Mucosa of gallbladder (tissue), 1 donor: ENCODE data around the gene SYNM. TPM values are rescaled to one million over a fixed set of nuclear protein-coding genes. Genes with fewer than 3 reads are reported as not detected.

ENCODE experiments used
- DNase-seq: peaks from one replicate; pipeline ENCODE4 v3.0.0-alpha.2; 2020; ENCODE audit warnings: low spot score
- total RNA-seq: library from RNA; stranded (reverse); gene quantifications from one replicate; pipeline ENCODE4 v1.2.1, GENCODE V29; 2021
- donor health status: DM: no; HTN: no; CAD: no.

The SYNM gene
- total RNA-seq, 1 donor from 2014 or later = 167 TPM

- DNase-seq = no peak
Measured at GRCh38 chr15:99167201-99167600, 62.3 kb downstream of the SYNM start.

- DNase-seq = no peak
Measured at GRCh38 chr15:99167640-99168039, 62.8 kb downstream of the SYNM start.

- no peak for DNase-seq
Measured at GRCh38 chr15:99168601-99169580, 64.0 kb downstream of the SYNM start.

- DNase-seq = peak; percentile 56
Measured at GRCh38 chr15:99169769-99170311, 65.0 kb downstream of the SYNM start.

- DNase-seq = no peak
Measured at GRCh38 chr15:99170476-99171065, 65.7 kb downstream of the SYNM start.

GRCh38 chr15:99172171-99172570, 67.3 kb downstream of the SYNM start:
- no peak for DNase-seq

- DNase-seq = no peak
Measured at GRCh38 chr15:99172989-99173388, 68.1 kb downstream of the SYNM start.

GRCh38 chr15:99174567-99175395, 69.9 kb downstream of the SYNM start:
- no peak for DNase-seq

GRCh38 chr15:99176757-99177156, 71.9 kb downstream of the SYNM start:
- no peak for DNase-seq

GRCh38 chr15:99177679-99178078, 72.8 kb downstream of the SYNM start:
- DNase-seq = no peak

GRCh38 chr15:99180086-99180963, 75.4 kb downstream of the SYNM start:
- DNase-seq = no peak

GRCh38 chr15:99180964-99181306, 76.1 kb downstream of the SYNM start:
- DNase-seq = no peak

GRCh38 chr15:99181545-99181971, 76.7 kb downstream of the SYNM start:
- DNase-seq = no peak

GRCh38 chr15:99182791-99183190, 77.9 kb downstream of the SYNM start:
- DNase-seq = no peak

Other genes starting within 250 kb of the SYNM start
- 0.29 TPM for gene PGPEP1L, start 97.3 kb upstream of the SYNM start, total RNA-seq
- 29.7 TPM for gene TTC23, start 144.5 kb downstream of the SYNM start, total RNA-seq
- gene LRRC28, start 146.4 kb downstream of the SYNM start, total RNA-seq = 35.8 TPM